ENCODE data around the gene PLCL1. TPM values are rescaled to one million over a fixed set of nuclear protein-coding genes. Genes with fewer than 3 reads are reported as not detected.

The PLCL1 gene
- polyA plus RNA-seq, 3 donors = 0.69 to 1.4 (median 0.79) TPM

DNA sequence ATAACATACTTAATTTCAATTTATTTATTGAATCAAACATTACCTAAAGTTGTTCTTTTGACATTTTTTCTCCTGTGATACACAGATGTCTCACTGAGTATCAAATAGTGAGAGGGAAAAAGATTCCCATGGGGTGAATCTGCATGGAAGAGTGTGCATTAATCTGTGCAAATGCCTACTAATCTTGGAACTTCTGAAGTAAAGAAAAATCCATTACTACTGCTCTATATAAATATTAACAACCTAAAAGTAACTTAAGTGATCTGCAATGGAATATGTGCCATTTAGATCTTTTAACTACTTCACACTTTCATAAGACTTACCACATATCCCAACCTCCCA is 125.5 kb downstream of the PLCL1 start:
- peaks cover 0 to 2% (median 0%) of the 10 kb centered on the region in 7 donors for H3K9me3 Mint-ChIP-seq
- peaks cover 6% of the 10 kb centered on the region for H3K4me1 Mint-ChIP-seq
- H3K4me3 ChIP-seq (replicated peaks in 1 of 3; ENCODE audit: low read depth in 2 of 3, low read length in 3 of 3) = no peak overlapping the region
- no peak overlapping the region for H3K4me3 Mint-ChIP-seq
- no peaks in the 10 kb centered on the region for H3K27me3 ChIP-seq (ENCODE audit: control insufficient read depth in 2 of 2, insufficient read depth in 2 of 2, low read length in 2 of 2)
- no peaks in the 10 kb centered on the region for H4K20me1 ChIP-seq (ENCODE audit: insufficient read depth, low read length)
- H3K27ac Mint-ChIP-seq = no peak overlapping the region
- H3K79me2 ChIP-seq (ENCODE audit: insufficient read depth, low read length) = no peaks in the 10 kb centered on the region
- H3K9me3 ChIP-seq (replicated peaks in 1 of 2; ENCODE audit: control insufficient read depth in 1 of 2, insufficient read depth in 1 of 2, low read length in 2 of 2) = no peaks in the 10 kb centered on the region
- no peaks in the 10 kb centered on the region for H3K36me3 ChIP-seq (replicated peaks in 1 of 2; ENCODE audit: control insufficient read depth in 1 of 2, insufficient read depth in 2 of 2, low read length in 2 of 2)
- intact Hi-C loops (cut with micrococcal nuclease) = no loop called here
- H3K36me3 Mint-ChIP-seq = no peaks in the 10 kb centered on the region
- no peak overlapping the region for H3K4me2 ChIP-seq (replicated peaks; ENCODE audit: extremely low read depth, low read length, poor library complexity, severe bottlenecking)
- no peaks in the 10 kb centered on the region for H3K27me3 Mint-ChIP-seq (ENCODE audit: low read depth in 3 of 3)
- TF ChIP-seq, protein P1, sequence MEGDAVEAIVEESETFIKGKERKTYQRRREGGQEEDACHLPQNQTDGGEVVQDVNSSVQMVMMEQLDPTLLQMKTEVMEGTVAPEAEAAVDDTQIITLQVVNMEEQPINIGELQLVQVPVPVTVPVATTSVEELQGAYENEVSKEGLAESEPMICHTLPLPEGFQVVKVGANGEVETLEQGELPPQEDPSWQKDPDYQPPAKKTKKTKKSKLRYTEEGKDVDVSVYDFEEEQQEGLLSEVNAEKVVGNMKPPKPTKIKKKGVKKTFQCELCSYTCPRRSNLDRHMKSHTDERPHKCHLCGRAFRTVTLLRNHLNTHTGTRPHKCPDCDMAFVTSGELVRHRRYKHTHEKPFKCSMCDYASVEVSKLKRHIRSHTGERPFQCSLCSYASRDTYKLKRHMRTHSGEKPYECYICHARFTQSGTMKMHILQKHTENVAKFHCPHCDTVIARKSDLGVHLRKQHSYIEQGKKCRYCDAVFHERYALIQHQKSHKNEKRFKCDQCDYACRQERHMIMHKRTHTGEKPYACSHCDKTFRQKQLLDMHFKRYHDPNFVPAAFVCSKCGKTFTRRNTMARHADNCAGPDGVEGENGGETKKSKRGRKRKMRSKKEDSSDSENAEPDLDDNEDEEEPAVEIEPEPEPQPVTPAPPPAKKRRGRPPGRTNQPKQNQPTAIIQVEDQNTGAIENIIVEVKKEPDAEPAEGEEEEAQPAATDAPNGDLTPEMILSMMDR (IDR thresholded peaks at IDR 0.05) = no peak
- H3K27ac ChIP-seq (ENCODE audit: low read depth in 1 of 2, low read length in 2 of 2) = no peak overlapping the region
- no peak overlapping the region for H3K9ac ChIP-seq (ENCODE audit: insufficient read depth, low read length, poor library complexity, severe bottlenecking)
- DNase-seq = no peak
- H2AFZ ChIP-seq (ENCODE audit: insufficient read depth, low read depth, low read length, poor library complexity, severe bottlenecking) = no peak overlapping the region
- no peaks in the 10 kb centered on the region for H3K4me1 ChIP-seq (ENCODE audit: control insufficient read depth in 1 of 2, insufficient read depth in 2 of 2, low read length in 2 of 2)

DNA sequence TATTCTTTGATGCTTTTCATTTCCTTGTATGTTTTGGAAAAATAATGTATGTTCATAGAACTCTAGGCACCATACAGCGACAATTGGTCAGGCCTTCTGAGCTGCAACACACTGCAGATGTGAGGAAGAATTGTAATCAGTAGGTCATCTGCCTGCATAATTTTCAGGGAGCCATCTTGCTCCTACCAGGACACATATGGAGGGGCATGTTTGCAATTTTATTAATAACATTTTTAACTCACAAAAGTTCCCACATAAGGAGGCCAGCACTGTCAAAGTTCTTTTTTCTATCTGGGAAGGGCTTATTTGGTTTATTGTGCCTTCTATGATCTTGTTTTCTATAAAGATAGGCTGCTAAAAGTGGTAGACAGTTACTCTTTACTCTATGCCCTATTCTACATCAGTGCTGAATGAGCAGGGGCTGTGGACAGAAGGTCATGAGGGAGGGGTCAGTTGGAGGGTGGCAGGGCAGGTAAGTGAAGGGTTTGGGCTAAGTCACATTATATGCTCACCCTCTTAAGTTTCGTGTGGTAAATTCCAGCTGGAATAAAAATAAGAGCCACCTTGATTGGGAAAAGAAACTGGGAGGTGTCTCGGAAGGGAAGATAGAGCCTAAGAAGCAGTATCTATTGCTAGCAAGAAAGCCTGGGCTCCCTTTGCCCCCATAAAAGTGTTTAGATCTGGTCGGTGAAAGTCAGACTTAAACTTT is 126.3 kb downstream of the PLCL1 start:
- peaks cover 6% of the 10 kb centered on the region for H3K4me1 Mint-ChIP-seq
- WGBS (ENCODE audit: insufficient coverage) = 100% methylated on average over 1 of the region's 4 CpGs
- Histone ChIP-seq H2AFZ (ENCODE audit: insufficient read depth, low read depth, low read length, poor library complexity, severe bottlenecking) (no peak overlapping the region), H3K4me3 (replicated peaks in 1 of 3; ENCODE audit: low read depth in 2 of 3, low read length in 3 of 3) (no peak overlapping the region), H3K4me1 (ENCODE audit: control insufficient read depth in 1 of 2, insufficient read depth in 2 of 2, low read length in 2 of 2) (no peaks in the 10 kb centered on the region), H4K20me1 (ENCODE audit: insufficient read depth, low read length) (no peaks in the 10 kb centered on the region), H3K27me3 (ENCODE audit: control insufficient read depth in 2 of 2, insufficient read depth in 2 of 2, low read length in 2 of 2) (no peaks in the 10 kb centered on the region), H3K4me2 (replicated peaks; ENCODE audit: extremely low read depth, low read length, poor library complexity, severe bottlenecking) (no peak overlapping the region), H3K9ac (ENCODE audit: insufficient read depth, low read length, poor library complexity, severe bottlenecking) (no peak overlapping the region), H3K27ac (ENCODE audit: low read depth in 1 of 2, low read length in 2 of 2) (no peak overlapping the region), H3K79me2 (ENCODE audit: insufficient read depth, low read length) (no peaks in the 10 kb centered on the region), H3K36me3 (replicated peaks in 1 of 2; ENCODE audit: control insufficient read depth in 1 of 2, insufficient read depth in 2 of 2, low read length in 2 of 2) (no peaks in the 10 kb centered on the region), H3K9me3 (replicated peaks in 1 of 2; ENCODE audit: control insufficient read depth in 1 of 2, insufficient read depth in 1 of 2, low read length in 2 of 2) (no peaks in the 10 kb centered on the region)
- no peak for DNase-seq
- peak overlapping the region in 1 of 7 donors; percentile 36 for H3K27ac Mint-ChIP-seq
- H3K36me3 Mint-ChIP-seq = no peaks in the 10 kb centered on the region
- no peak overlapping the region for H3K4me3 Mint-ChIP-seq
- intact Hi-C loops (cut with micrococcal nuclease) = no loop called here
- H3K27me3 Mint-ChIP-seq (ENCODE audit: low read depth in 3 of 3) = peaks cover 0 to 1% (median 0%) of the 10 kb centered on the region in 3 donors
- TF ChIP-seq, protein P1 (IDR thresholded peaks at IDR 0.05) = no peak
- peaks cover 0 to 2% (median 0%) of the 10 kb centered on the region in 7 donors for H3K9me3 Mint-ChIP-seq

All from CD14-positive monocyte (primary cell).